Measurements from ENCODE around the gene UBA5.

DNA sequence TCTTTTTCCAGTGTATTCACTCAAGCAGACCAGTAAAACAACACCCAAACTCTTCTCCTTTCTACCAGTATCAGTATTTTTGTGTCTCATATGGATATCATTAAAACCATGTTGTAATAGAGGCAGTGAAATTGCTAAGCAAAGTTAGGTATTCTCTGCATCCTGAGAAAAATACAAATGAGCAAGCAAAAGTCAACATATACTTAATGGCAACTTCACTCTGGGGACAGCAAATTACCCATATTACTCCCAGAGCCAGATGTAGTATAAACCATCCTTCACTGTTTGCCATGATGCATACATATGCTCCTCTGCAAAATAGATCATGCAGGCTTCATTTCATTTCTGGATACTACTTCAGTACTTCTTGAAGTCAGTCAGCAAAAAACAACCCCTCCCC is 22.1 kb downstream of the UBA5 start:
- TF ChIP-seq, protein P1, sequence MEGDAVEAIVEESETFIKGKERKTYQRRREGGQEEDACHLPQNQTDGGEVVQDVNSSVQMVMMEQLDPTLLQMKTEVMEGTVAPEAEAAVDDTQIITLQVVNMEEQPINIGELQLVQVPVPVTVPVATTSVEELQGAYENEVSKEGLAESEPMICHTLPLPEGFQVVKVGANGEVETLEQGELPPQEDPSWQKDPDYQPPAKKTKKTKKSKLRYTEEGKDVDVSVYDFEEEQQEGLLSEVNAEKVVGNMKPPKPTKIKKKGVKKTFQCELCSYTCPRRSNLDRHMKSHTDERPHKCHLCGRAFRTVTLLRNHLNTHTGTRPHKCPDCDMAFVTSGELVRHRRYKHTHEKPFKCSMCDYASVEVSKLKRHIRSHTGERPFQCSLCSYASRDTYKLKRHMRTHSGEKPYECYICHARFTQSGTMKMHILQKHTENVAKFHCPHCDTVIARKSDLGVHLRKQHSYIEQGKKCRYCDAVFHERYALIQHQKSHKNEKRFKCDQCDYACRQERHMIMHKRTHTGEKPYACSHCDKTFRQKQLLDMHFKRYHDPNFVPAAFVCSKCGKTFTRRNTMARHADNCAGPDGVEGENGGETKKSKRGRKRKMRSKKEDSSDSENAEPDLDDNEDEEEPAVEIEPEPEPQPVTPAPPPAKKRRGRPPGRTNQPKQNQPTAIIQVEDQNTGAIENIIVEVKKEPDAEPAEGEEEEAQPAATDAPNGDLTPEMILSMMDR (IDR thresholded peaks at IDR 0.05) = no peak
- TF ChIP-seq POLR2A (IDR thresholded peaks at IDR 0.05) = no peak
